PC-3 (cell line): ENCODE measurements around the gene MEDAG. TPM values are rescaled to one million over a fixed set of nuclear protein-coding genes. Genes with fewer than 3 reads are reported as not detected.

Experiments used
- ATAC-seq: fragments of 200-7000 bp; cut with Tn5 transposase; 2 replicates; pipeline ENCODE4 v1.9.1; 2020; ENCODE audit warnings: mild to moderate bottlenecking, moderate library complexity
- Bru-seq: library from RNA; stranded (reverse); fragments of 400-500 nt; gene quantifications from one replicate; lab custom pipeline; 2021; lab: Mats Ljungman, UMichigan
- BruChase-seq, 2 experiments: library from RNA; stranded (reverse); fragments of 400-500 nt; gene quantifications; one replicate each; lab custom pipeline; 2021; lab: Mats Ljungman, UMichigan
- BruUV-seq: library from RNA; stranded (reverse); fragments of 400-500 nt; replicated peaks from 2 replicates; lab custom pipeline; 2021; lab: Mats Ljungman, UMichigan
- CTCF ChIA-PET: fragments of 300-600 bp; sonication (Branson Sonifier 250); formaldehyde crosslinking; loops from one replicate; lab custom pipeline; 2022; ENCODE audit warnings: antibody characterized with exemption; lab: Charles Lee
- POLR2A ChIA-PET: fragments of 300-600 bp; sonication (Branson Sonifier 250); formaldehyde crosslinking; loops from one replicate; lab custom pipeline; 2022; ENCODE audit warnings: antibody characterized with exemption; ENCODE audit not compliant: unreplicated experiment; lab: Charles Lee
- DNase-seq: peaks from one replicate; pipeline ENCODE4 v3.0.0-alpha.2; 2015
- H2AFZ ChIP-seq: fragments of 300-600 bp; sonication (generic); 2 replicates; pipeline ENCODE4 v1.6.0; 2016; ENCODE audit warnings: antibody characterized with exemption, low read length
- H3F3A ChIP-seq: fragments of 300-600 bp; sonication (generic); one replicate; pipeline ENCODE4 v1.6.0; 2017; ENCODE audit warnings: antibody characterized with exemption, low read length, control low read depth, mild to moderate bottlenecking; ENCODE audit not compliant: unreplicated experiment
- H3K27ac ChIP-seq: fragments of 300-600 bp; sonication (generic); 2 replicates; pipeline ENCODE4 v1.5.1; 2016; ENCODE audit warnings: mild to moderate bottlenecking, low read length
- H3K27me3 ChIP-seq: fragments of 300-600 bp; sonication (generic); 2 replicates; pipeline ENCODE4 v1.6.1; 2016; ENCODE audit warnings: low read length, mixed read lengths
- H3K36me3 ChIP-seq: fragments of 300-600 bp; sonication (generic); 2 replicates; pipeline ENCODE4 v1.6.1; 2016; ENCODE audit warnings: low read depth, mixed run types, low read length, mixed read lengths
- H3K4me1 ChIP-seq: fragments of 300-600 bp; sonication (generic); 2 replicates; pipeline ENCODE4 v1.5.1; 2016; ENCODE audit warnings: low read length; ENCODE audit not compliant: insufficient read depth
- H3K4me2 ChIP-seq: fragments of 300-600 bp; sonication (generic); 2 replicates; pipeline ENCODE4 v1.6.0; 2016; ENCODE audit warnings: low read length
- H3K4me3 ChIP-seq: fragments of 300-600 bp; sonication (generic); 2 replicates; pipeline ENCODE4 v1.5.1; 2016; ENCODE audit warnings: mild to moderate bottlenecking, low read length, mixed read lengths
- H3K79me2 ChIP-seq: fragments of 300-600 bp; sonication (generic); 2 replicates; pipeline ENCODE4 v1.6.1; 2017; ENCODE audit warnings: low read length, mixed read lengths
- H3K9ac ChIP-seq: fragments of 300-600 bp; sonication (generic); 2 replicates; pipeline ENCODE4 v1.6.0; 2016; ENCODE audit warnings: mild to moderate bottlenecking, low read length
- H3K9me2 ChIP-seq: fragments of 300-600 bp; sonication (generic); replicated peaks from 2 replicates; pipeline ENCODE4 v1.6.1; 2016; ENCODE audit warnings: mixed run types, low read length, mixed read lengths
- H3K9me3 ChIP-seq: fragments of 300-600 bp; sonication (generic); 2 replicates; pipeline ENCODE4 v1.6.1; 2016; ENCODE audit warnings: low read length, mixed read lengths
- H4K20me1 ChIP-seq: fragments of 300-600 bp; sonication (generic); 2 replicates; pipeline ENCODE4 v1.6.1; 2016; ENCODE audit warnings: low read length, mixed read lengths
- CTCF ChIP-seq: fragments of 300-600 bp; sonication (generic); conservative IDR thresholded peaks from 2 replicates; pipeline ENCODE4 v1.5.1; 2017; ENCODE audit warnings: antibody characterized with exemption, low read depth, mild to moderate bottlenecking, low read length
- EZH2 ChIP-seq: fragments of 300-600 bp; sonication (generic); IDR thresholded peaks from one replicate; pipeline ENCODE4 v1.6.1; 2017; ENCODE audit warnings: antibody characterized with exemption, mild to moderate bottlenecking, low read length; ENCODE audit not compliant: unreplicated experiment
- EZH2phosphoT487 ChIP-seq: fragments of 300-600 bp; sonication (generic); IDR thresholded peaks from 2 replicates; pipeline ENCODE4 v1.6.1; 2018; ENCODE audit warnings: mild to moderate bottlenecking, antibody characterized with exemption, low read length, borderline replicate concordance
- intact Hi-C: fragments of 100-400 bp; cut with micrococcal nuclease; formaldehyde crosslinking; loops from 2 replicates; pipeline ENCODE4 v1.9.0; 2023
- long read RNA-seq: library from polyadenylated mRNA; unstranded; transcript quantifications from one replicate; pipeline ENCODE4 v2.0.0, GENCODE V29; 2021; ENCODE audit not compliant: unreplicated experiment
- total RNA-seq: library from RNA; depleted of rRNA; stranded (reverse); fragments of >200 nt; gene quantifications from 2 replicates; pipeline ENCODE4 v1.2.3, GENCODE V29; 2014; rRNA removed

The MEDAG gene
- total RNA-seq (not detected in 2 replicates), Bru-seq, nascent RNA (not detected), BruChase-seq, experiment 1, labeled RNA remaining after a 6-hour chase (not detected), BruChase-seq, experiment 2, labeled RNA remaining after a 2-hour chase (not detected)
- long read RNA-seq = 0 reads

- H3K27me3 ChIP-seq = peaks cover 68% of the 10 kb centered on the region
- BruUV-seq = no TSS peak
- no peaks in the 10 kb centered on the region for H4K20me1 ChIP-seq
- no peaks in the 10 kb centered on the region for H3K9me3 ChIP-seq
- H2AFZ ChIP-seq = no peak within 1 kb of the TSS
- H3K4me2 ChIP-seq = no peak within 1 kb of the TSS
- H3K9me2 ChIP-seq = no peaks in the 10 kb centered on the region
- no peaks in the 10 kb centered on the region for H3F3A ChIP-seq
- POLR2A ChIA-PET = no interaction called here
- H3K79me2 ChIP-seq = no peaks in the 10 kb centered on the region
- DNase-seq (no peak), ATAC-seq (no peak)
- no peaks in the 10 kb centered on the region for H3K36me3 ChIP-seq
- TF ChIP-seq EZH2phosphoT487 (no peak), EZH2 (no peak), CTCF (no peak)
- CTCF ChIA-PET = no interaction called here
- H3K27ac ChIP-seq = no peak within 1 kb of the TSS
- H3K9ac ChIP-seq = no peak within 1 kb of the TSS
- H3K4me1 ChIP-seq = no peaks in the 10 kb centered on the region
- intact Hi-C loops = no loop called here
- H3K4me3 ChIP-seq = no peak within 1 kb of the TSS
These were observed at the start of gene MEDAG for GRCh38 chr13:30905932-30906383. Gene MEDAG, plus strand, starts transcription at chr13:30906271. Its CDS starts 245 bp downstream, at chr13:30906516.

DNA sequence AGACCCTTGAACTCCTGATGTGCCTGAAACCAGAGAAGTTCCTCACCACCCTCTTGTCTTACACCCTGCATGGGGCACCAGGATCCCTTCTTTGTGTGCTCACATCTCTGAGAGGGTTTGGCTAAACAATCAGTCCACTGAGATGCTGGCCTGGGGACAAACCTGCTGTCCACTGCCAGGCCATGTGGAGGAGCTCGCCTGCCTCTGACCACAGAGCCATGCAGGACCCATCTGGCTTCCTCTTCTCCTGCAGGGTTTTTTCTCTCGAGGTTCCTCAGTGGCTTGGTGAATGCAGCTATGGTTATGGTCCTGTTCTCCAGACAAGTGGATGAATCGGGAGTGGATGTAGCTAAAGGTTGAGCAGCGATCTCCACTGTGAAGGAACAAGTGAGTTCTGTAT, 49.1 kb upstream of the MEDAG start:
- Histone ChIP-seq H3K9ac (no peak overlapping the region), H3K79me2 (no peaks in the 10 kb centered on the region), H3K27ac (no peak overlapping the region), H3K4me3 (no peak overlapping the region), H4K20me1 (no peaks in the 10 kb centered on the region), H3F3A (no peaks in the 10 kb centered on the region), H2AFZ (no peak overlapping the region), H3K27me3 (no peaks in the 10 kb centered on the region), H3K9me3 (no peaks in the 10 kb centered on the region), H3K9me2 (no peaks in the 10 kb centered on the region), H3K36me3 (no peaks in the 10 kb centered on the region), H3K4me1 (peaks cover 6% of the 10 kb centered on the region; the same call in 1 of the 2 replicates), H3K4me2 (no peak overlapping the region)
- TF ChIP-seq EZH2 (no peak), EZH2phosphoT487 (no peak), CTCF (no peak)
- CTCF ChIA-PET = no interaction called here
- POLR2A ChIA-PET = no interaction called here
- BruUV-seq = no TSS peak
- ATAC-seq (no peak), DNase-seq (no peak)
- intact Hi-C loops = no loop called here

GRCh38 chr13:30857636-30858035, 48.4 kb upstream of the MEDAG start:
- Histone ChIP-seq H3K9me3 (no peaks in the 10 kb centered on the region), H3K27me3 (no peaks in the 10 kb centered on the region), H4K20me1 (no peaks in the 10 kb centered on the region), H3F3A (no peaks in the 10 kb centered on the region), H3K4me2 (no peak overlapping the region), H3K79me2 (no peaks in the 10 kb centered on the region), H3K4me3 (no peak overlapping the region), H3K4me1 (peaks cover 6% of the 10 kb centered on the region; the same call in 1 of the 2 replicates), H3K36me3 (no peaks in the 10 kb centered on the region), H3K27ac (no peak overlapping the region), H3K9ac (no peak overlapping the region), H2AFZ (no peak overlapping the region), H3K9me2 (no peaks in the 10 kb centered on the region)
- TF ChIP-seq CTCF (no peak), EZH2phosphoT487 (no peak), EZH2 (no peak)
- POLR2A ChIA-PET = no interaction called here
- no peak for DNase-seq
- CTCF ChIA-PET = no interaction called here
- BruUV-seq = no TSS peak
- intact Hi-C loops = no loop called here
- no peak for ATAC-seq
